Measurements from ENCODE around the gene TCF12. TPM values are rescaled to one million over a fixed set of nuclear protein-coding genes. Genes with fewer than 3 reads are reported as not detected.

TCF12 gene
- total RNA-seq, 1 donor from 2014 or later = 93.0 TPM

GRCh38 chr15:56985856-56986255 lies 67.4 kb downstream of the TCF12 start:
- Histone ChIP-seq H3K9me3 (no peaks in the 10 kb centered on the region), H3K36me3 (no peaks in the 10 kb centered on the region), H3K4me3 (no peak overlapping the region), H3K4me1 (peaks cover 52% of the 10 kb centered on the region), H3K27ac (no peak overlapping the region), H3K27me3 (ENCODE audit: low read depth) (no peaks in the 10 kb centered on the region)
- DNase-seq = no peak
- ATAC-seq = no peak
- intact Hi-C loops (cut with DNase I) = no loop called here
- TF ChIP-seq CTCF (IDR thresholded peaks at IDR 0.05) = no peak

GRCh38 chr15:56987286-56987685 lies 68.8 kb downstream of the TCF12 start:
- H3K27ac ChIP-seq = no peak overlapping the region
- DNase-seq (no peak), ATAC-seq (no peak)
- TF ChIP-seq CTCF (IDR thresholded peaks at IDR 0.05) = no peak
- intact Hi-C loops (cut with DNase I) = no loop called here
- no peaks in the 10 kb centered on the region for H3K27me3 ChIP-seq (ENCODE audit: low read depth)
- peaks cover 52% of the 10 kb centered on the region for H3K4me1 ChIP-seq
- no peaks in the 10 kb centered on the region for H3K9me3 ChIP-seq
- H3K4me3 ChIP-seq = no peak overlapping the region
- no peaks in the 10 kb centered on the region for H3K36me3 ChIP-seq

- Histone ChIP-seq H3K4me1 (peaks cover 48% of the 10 kb centered on the region), H3K27ac (no peak overlapping the region), H3K36me3 (no peaks in the 10 kb centered on the region), H3K4me3 (no peak overlapping the region), H3K9me3 (no peaks in the 10 kb centered on the region), H3K27me3 (ENCODE audit: low read depth) (no peaks in the 10 kb centered on the region)
- no peak for ATAC-seq
- intact Hi-C loops (cut with DNase I) = no loop called here
- DNase-seq = no peak
- TF ChIP-seq CTCF (IDR thresholded peaks at IDR 0.05) = no peak
Observed at GRCh38 chr15:56988219-56988618, 69.8 kb downstream of the TCF12 start.

GRCh38 chr15:56989411-56989924 lies 71.0 kb downstream of the TCF12 start:
- intact Hi-C loops (cut with DNase I) = no loop called here
- Histone ChIP-seq H3K9me3 (no peaks in the 10 kb centered on the region), H3K36me3 (no peaks in the 10 kb centered on the region), H3K27me3 (ENCODE audit: low read depth) (no peaks in the 10 kb centered on the region), H3K27ac (no peak overlapping the region), H3K4me1 (peaks cover 47% of the 10 kb centered on the region), H3K4me3 (no peak overlapping the region)
- no peak for DNase-seq
- ATAC-seq = no peak
- TF ChIP-seq CTCF (IDR thresholded peaks at IDR 0.05) = no peak

GRCh38 chr15:56991017-56991416 lies 72.6 kb downstream of the TCF12 start:
- intact Hi-C loops (cut with DNase I) = no loop called here
- DNase-seq (no peak), ATAC-seq (no peak)
- Histone ChIP-seq H3K4me1 (peaks cover 31% of the 10 kb centered on the region), H3K27ac (no peak overlapping the region), H3K9me3 (no peaks in the 10 kb centered on the region), H3K36me3 (no peaks in the 10 kb centered on the region), H3K4me3 (no peak overlapping the region), H3K27me3 (ENCODE audit: low read depth) (no peaks in the 10 kb centered on the region)
- TF ChIP-seq CTCF (IDR thresholded peaks at IDR 0.05) = no peak

GRCh38 chr15:56992725-56993124 lies 74.3 kb downstream of the TCF12 start:
- no peak for TF ChIP-seq CTCF (IDR thresholded peaks at IDR 0.05)
- intact Hi-C loops (cut with DNase I) = no loop called here
- no peaks in the 10 kb centered on the region for H3K27me3 ChIP-seq (ENCODE audit: low read depth)
- DNase-seq = no peak
- H3K4me3 ChIP-seq = no peak overlapping the region
- H3K36me3 ChIP-seq = no peaks in the 10 kb centered on the region
- no peak overlapping the region for H3K27ac ChIP-seq
- H3K9me3 ChIP-seq = no peaks in the 10 kb centered on the region
- no peak for ATAC-seq
- H3K4me1 ChIP-seq = peaks cover 19% of the 10 kb centered on the region
